Choroid plexus epithelial cell (primary cell): Measurements from ENCODE around the gene ZCCHC8.
"Not testable (repeated sequence)": the region's sequence is repeated elsewhere in the genome, so short reads cannot be mapped to it uniquely, and the experiment has no call there.

Experiments
- DNase-seq: peaks from one replicate; pipeline ENCODE4 v3.0.0-alpha.2; 2010; ENCODE audit warnings: low read depth
- H3K4me3 ChIP-seq: 2 replicates; pipeline ENCODE4 v1.5.1; 2011; ENCODE audit warnings: low read depth, mild to moderate bottlenecking, control low read depth, low read length, moderate library complexity
- CTCF ChIP-seq: conservative IDR thresholded peaks from 2 replicates; pipeline ENCODE4 v1.5.1; 2011; ENCODE audit warnings: low read depth, mild to moderate bottlenecking, control low read depth, inconsistent platforms, low read length, moderate library complexity

The ZCCHC8 gene

GRCh38 chr12:122454739-122455138 is 46.0 kb downstream of the ZCCHC8 start:
- no peak overlapping the region for H3K4me3 ChIP-seq
- no peak for DNase-seq
- no peak for TF ChIP-seq CTCF

GRCh38 chr12:122454250-122454721 is 46.4 kb downstream of the ZCCHC8 start:
- TF ChIP-seq CTCF: no peak
- DNase-seq: no peak
- H3K4me3 ChIP-seq: no peak overlapping the region

GRCh38 chr12:122452701-122453285 is 47.9 kb downstream of the ZCCHC8 start:
- TF ChIP-seq CTCF: no peak
- H3K4me3 ChIP-seq: no peak overlapping the region
- DNase-seq: no peak

GRCh38 chr12:122449317-122449716 is 51.4 kb downstream of the ZCCHC8 start:
- no peak overlapping the region for H3K4me3 ChIP-seq
- no peak for TF ChIP-seq CTCF
- peak; percentile 93 for DNase-seq

GRCh38 chr12:122447825-122448224 is 52.9 kb downstream of the ZCCHC8 start:
- H3K4me3 ChIP-seq, DNase-seq: not testable (repeated sequence)

- not testable (repeated sequence) for DNase-seq, H3K4me3 ChIP-seq
Measured at GRCh38 chr12:122446390-122446789, 54.3 kb downstream of the ZCCHC8 start.

- not testable (repeated sequence) for DNase-seq, H3K4me3 ChIP-seq
Measured at GRCh38 chr12:122444071-122444470, 56.7 kb downstream of the ZCCHC8 start.

- DNase-seq, H3K4me3 ChIP-seq: not testable (repeated sequence)
Measured at GRCh38 chr12:122438822-122439221, 61.9 kb downstream of the ZCCHC8 start.

GRCh38 chr12:122437656-122438121 is 63.0 kb downstream of the ZCCHC8 start:
- H3K4me3 ChIP-seq: no peak overlapping the region
- TF ChIP-seq CTCF: no peak
- DNase-seq: peak; percentile 22
